GM23338 (cell line): ENCODE results near the gene NPR2. TPM values are rescaled to one million over a fixed set of nuclear protein-coding genes. Genes with fewer than 3 reads are reported as not detected.

Source experiments
- ATAC-seq: fragments of 200-7000 bp; cut with Tn5 transposase; 3 replicates; pipeline ENCODE4 v1.9.1; 2020
- DNase-seq: peaks from one replicate; pipeline ENCODE4 v3.0.0-alpha.2; 2015; ENCODE audit warnings: low spot score
- H2AFZ ChIP-seq: fragments of 200-600 bp; sonication (generic); 2 replicates; pipeline ENCODE4 v1.8.0; 2016; ENCODE audit warnings: antibody characterized with exemption, mild to moderate bottlenecking, moderate library complexity
- H3F3A ChIP-seq: fragments of 200-600 bp; sonication (generic); replicated peaks from 2 replicates; pipeline ENCODE4 v1.8.0; 2017; ENCODE audit warnings: antibody characterized with exemption, mixed run types, low read depth
- H3K27ac ChIP-seq: fragments of 200-600 bp; sonication (generic); 2 replicates; pipeline ENCODE4 v1.6.1; 2016; ENCODE audit warnings: low read depth
- H3K27me3 ChIP-seq: fragments of 200-600 bp; sonication (generic); 2 replicates; pipeline ENCODE4 v1.8.0; 2016; ENCODE audit warnings: mild to moderate bottlenecking, mixed run types, moderate library complexity; ENCODE audit not compliant: insufficient read depth
- H3K36me3 ChIP-seq: fragments of 200-600 bp; sonication (generic); 2 replicates; pipeline ENCODE4 v1.8.0; 2016; ENCODE audit warnings: mild to moderate bottlenecking; ENCODE audit not compliant: insufficient read depth
- H3K4me1 ChIP-seq: fragments of 200-600 bp; sonication (generic); 2 replicates; pipeline ENCODE4 v1.8.0; 2016; ENCODE audit warnings: mild to moderate bottlenecking, moderate library complexity; ENCODE audit not compliant: insufficient read depth
- H3K4me2 ChIP-seq: fragments of 200-600 bp; sonication (generic); 2 replicates; pipeline ENCODE4 v1.7.1; 2017; ENCODE audit warnings: mixed run types
- H3K4me3 ChIP-seq: fragments of 200-600 bp; sonication (generic); 2 replicates; pipeline ENCODE4 v1.6.1; 2016; ENCODE audit warnings: mixed run types
- H3K79me2 ChIP-seq: fragments of 200-600 bp; sonication (generic); replicated peaks from 2 replicates; pipeline ENCODE4 v1.8.0; 2017; ENCODE audit warnings: mild to moderate bottlenecking; ENCODE audit not compliant: insufficient read depth
- H3K9me2 ChIP-seq: fragments of 200-600 bp; sonication (generic); 2 replicates; pipeline ENCODE4 v1.8.0; 2017; ENCODE audit not compliant: insufficient read depth
- H4K20me1 ChIP-seq: fragments of 200-600 bp; sonication (generic); replicated peaks from 2 replicates; pipeline ENCODE4 v1.8.0; 2017; ENCODE audit warnings: mild to moderate bottlenecking; ENCODE audit not compliant: insufficient read depth
- H3K27ac Mint-ChIP-seq: 2 replicates; pipeline ENCODE4 v1.8.0; 2020; ENCODE audit warnings: inconsistent platforms, mild to moderate bottlenecking, moderate library complexity, mixed read lengths
- H3K27me3 Mint-ChIP-seq: 3 replicates; pipeline ENCODE4 v1.8.0; 2022; ENCODE audit warnings: low read depth, mild to moderate bottlenecking, moderate library complexity, mixed read lengths, inconsistent platforms; ENCODE audit not compliant: insufficient read depth, poor library complexity
- H3K36me3 Mint-ChIP-seq: 3 replicates; pipeline ENCODE4 v1.8.0; 2021; ENCODE audit warnings: low read depth, mild to moderate bottlenecking, inconsistent platforms, moderate library complexity, mixed read lengths
- H3K4me1 Mint-ChIP-seq: 3 replicates; pipeline ENCODE4 v1.8.0; 2020; ENCODE audit warnings: mild to moderate bottlenecking, inconsistent platforms, mixed read lengths
- H3K4me3 Mint-ChIP-seq: 3 replicates; pipeline ENCODE4 v1.8.0; 2021; ENCODE audit warnings: moderate library complexity, mild to moderate bottlenecking, inconsistent platforms, mixed read lengths
- H3K9me3 Mint-ChIP-seq: 3 replicates; pipeline ENCODE4 v1.8.0; 2020; ENCODE audit warnings: moderate library complexity, mild to moderate bottlenecking, inconsistent platforms, mixed read lengths
- CREB1 ChIP-seq: fragments of 250-450 bp; sonication (Bioruptor Pico); IDR thresholded peaks from 2 replicates; pipeline ENCODE4 v1.5.0; 2020; ENCODE audit warnings: low read depth, mild to moderate bottlenecking, moderate library complexity
- EZH2 ChIP-seq: fragments of 200-600 bp; sonication (generic); IDR thresholded peaks from one replicate; pipeline ENCODE4 v1.8.0; 2017; ENCODE audit warnings: antibody characterized with exemption, mild to moderate bottlenecking, low read depth; ENCODE audit not compliant: unreplicated experiment
- EZH2phosphoT487 ChIP-seq: fragments of 200-600 bp; sonication (generic); IDR thresholded peaks from one replicate; pipeline ENCODE4 v1.8.1; 2018; ENCODE audit warnings: antibody characterized with exemption; ENCODE audit not compliant: unreplicated experiment
- JUNB ChIP-seq: IDR thresholded peaks from one replicate; pipeline ENCODE4 v1.6.1; 2016; ENCODE audit warnings: antibody characterized with exemption; ENCODE audit not compliant: unreplicated experiment
- NANOG ChIP-seq: IDR thresholded peaks from 2 replicates; pipeline ENCODE4 v1.6.1; 2016; ENCODE audit warnings: antibody characterized with exemption, borderline replicate concordance
- POLR2AphosphoS5 ChIP-seq: IDR thresholded peaks from 2 replicates; pipeline ENCODE4 v1.6.1; 2016; ENCODE audit warnings: antibody characterized with exemption, low read depth
- STAT1 ChIP-seq: IDR thresholded peaks from one replicate; pipeline ENCODE4 v1.6.1; 2016; ENCODE audit warnings: antibody characterized with exemption; ENCODE audit not compliant: unreplicated experiment
- polyA plus RNA-seq: library from polyadenylated mRNA; unstranded; fragments of >200 nt; fragmentation: Nextera tagmentation; extraction: Ambion mirVana; gene quantifications from 2 replicates; pipeline ENCODE4 v1.2.1, GENCODE V29; 2016
- total RNA-seq: library from RNA; depleted of rRNA; stranded (reverse); fragments of >200 nt; shearing (Covaris generic); gene quantifications from 2 replicates; pipeline ENCODE4 v1.2.3, GENCODE V29; 2014
- TF ChIP-seq, protein P1 (sequence below): IDR thresholded peaks from one replicate; pipeline ENCODE4 v1.6.1; 2018; ENCODE audit warnings: antibody characterized with exemption; ENCODE audit not compliant: unreplicated experiment
- TF ChIP-seq, protein P2 (sequence below): IDR thresholded peaks from 2 replicates; pipeline ENCODE4 v1.6.1; 2016; ENCODE audit warnings: antibody characterized with exemption
- TF ChIP-seq, protein P3 (sequence below): fragments of 250-450 bp; sonication (Bioruptor Pico); IDR thresholded peaks from 2 replicates; pipeline ENCODE4 v1.5.0; 2020; ENCODE audit warnings: mild to moderate bottlenecking, moderate library complexity

The NPR2 gene
- total and polyA plus RNA-seq, 2 experiments from 2014 or later: 9.0 to 14.4 TPM

DNA sequence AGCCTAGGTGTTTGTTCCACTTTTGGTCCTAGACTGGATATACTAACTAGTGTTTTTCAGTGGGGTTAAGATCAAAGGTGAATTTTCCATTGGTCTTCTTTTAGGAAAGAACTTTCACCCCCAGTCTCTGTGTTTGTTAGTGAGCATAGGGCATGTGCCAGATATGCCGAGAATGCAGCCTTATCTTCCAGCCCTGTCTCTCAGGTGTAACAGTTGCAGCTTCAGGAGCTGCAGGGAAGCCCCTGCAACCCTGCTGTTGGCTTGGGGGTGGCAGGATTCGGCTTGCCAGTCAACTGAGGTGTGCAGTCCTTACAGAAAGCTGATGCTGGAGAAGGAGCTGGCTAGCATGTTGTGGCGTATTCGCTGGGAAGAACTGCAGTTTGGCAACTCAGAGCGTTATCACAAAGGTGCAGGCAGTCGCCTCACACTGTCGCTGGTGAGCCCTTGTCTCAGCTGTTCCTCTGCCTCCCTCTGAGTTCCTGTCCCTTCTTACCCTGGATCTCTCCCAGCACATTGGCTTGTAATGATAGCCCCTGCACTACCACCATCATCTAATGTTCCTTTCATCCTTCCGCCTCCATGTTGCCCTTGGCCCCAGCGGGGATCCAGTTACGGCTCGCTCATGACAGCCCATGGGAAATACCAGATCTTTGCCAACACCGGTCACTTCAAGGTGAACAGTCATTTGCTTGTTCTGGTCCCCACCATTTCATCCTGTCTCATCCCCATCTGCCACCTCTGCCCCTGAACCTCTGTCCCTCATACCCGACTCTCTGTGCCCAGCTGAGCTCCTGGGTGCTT, 10.1 kb downstream of the NPR2 start (continued):
- TF ChIP-seq NANOG (no peak), POLR2AphosphoS5 (no peak), STAT1 (no peak), EZH2 (no peak), JUNB (no peak)
- TF ChIP-seq, protein P1, sequence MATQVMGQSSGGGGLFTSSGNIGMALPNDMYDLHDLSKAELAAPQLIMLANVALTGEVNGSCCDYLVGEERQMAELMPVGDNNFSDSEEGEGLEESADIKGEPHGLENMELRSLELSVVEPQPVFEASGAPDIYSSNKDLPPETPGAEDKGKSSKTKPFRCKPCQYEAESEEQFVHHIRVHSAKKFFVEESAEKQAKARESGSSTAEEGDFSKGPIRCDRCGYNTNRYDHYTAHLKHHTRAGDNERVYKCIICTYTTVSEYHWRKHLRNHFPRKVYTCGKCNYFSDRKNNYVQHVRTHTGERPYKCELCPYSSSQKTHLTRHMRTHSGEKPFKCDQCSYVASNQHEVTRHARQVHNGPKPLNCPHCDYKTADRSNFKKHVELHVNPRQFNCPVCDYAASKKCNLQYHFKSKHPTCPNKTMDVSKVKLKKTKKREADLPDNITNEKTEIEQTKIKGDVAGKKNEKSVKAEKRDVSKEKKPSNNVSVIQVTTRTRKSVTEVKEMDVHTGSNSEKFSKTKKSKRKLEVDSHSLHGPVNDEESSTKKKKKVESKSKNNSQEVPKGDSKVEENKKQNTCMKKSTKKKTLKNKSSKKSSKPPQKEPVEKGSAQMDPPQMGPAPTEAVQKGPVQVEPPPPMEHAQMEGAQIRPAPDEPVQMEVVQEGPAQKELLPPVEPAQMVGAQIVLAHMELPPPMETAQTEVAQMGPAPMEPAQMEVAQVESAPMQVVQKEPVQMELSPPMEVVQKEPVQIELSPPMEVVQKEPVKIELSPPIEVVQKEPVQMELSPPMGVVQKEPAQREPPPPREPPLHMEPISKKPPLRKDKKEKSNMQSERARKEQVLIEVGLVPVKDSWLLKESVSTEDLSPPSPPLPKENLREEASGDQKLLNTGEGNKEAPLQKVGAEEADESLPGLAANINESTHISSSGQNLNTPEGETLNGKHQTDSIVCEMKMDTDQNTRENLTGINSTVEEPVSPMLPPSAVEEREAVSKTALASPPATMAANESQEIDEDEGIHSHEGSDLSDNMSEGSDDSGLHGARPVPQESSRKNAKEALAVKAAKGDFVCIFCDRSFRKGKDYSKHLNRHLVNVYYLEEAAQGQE: no peak
- TF ChIP-seq, protein P2, sequence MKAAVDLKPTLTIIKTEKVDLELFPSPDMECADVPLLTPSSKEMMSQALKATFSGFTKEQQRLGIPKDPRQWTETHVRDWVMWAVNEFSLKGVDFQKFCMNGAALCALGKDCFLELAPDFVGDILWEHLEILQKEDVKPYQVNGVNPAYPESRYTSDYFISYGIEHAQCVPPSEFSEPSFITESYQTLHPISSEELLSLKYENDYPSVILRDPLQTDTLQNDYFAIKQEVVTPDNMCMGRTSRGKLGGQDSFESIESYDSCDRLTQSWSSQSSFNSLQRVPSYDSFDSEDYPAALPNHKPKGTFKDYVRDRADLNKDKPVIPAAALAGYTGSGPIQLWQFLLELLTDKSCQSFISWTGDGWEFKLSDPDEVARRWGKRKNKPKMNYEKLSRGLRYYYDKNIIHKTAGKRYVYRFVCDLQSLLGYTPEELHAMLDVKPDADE: no peak

DNA sequence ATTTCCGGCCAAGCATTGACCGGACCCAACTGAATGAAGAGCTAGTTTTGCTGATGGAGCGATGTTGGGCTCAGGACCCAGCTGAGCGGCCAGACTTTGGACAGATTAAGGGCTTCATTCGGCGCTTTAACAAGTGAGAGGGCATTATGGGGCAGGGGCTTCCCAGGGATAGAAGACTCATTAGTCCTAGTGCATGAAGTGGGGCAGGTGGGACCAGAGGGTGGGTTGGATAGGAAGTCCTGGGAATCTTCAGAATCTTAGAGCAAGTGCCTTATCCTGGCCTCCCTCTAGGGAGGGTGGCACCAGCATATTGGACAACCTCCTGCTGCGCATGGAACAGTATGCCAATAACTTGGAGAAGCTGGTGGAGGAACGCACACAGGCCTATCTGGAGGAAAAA, 14.7 kb downstream of the NPR2 start:
- Histone ChIP-seq H3K4me1 (no peaks in the 10 kb centered on the region), H3K4me3 (no peak overlapping the region), H2AFZ (no peak overlapping the region), H3K27me3 (no peaks in the 10 kb centered on the region), H3K36me3 (0 out of 2 replicates have a peak, but pooled peaks cover 7% of the 10 kb centered on the region), H4K20me1 (no peaks in the 10 kb centered on the region), H3K79me2 (no peaks in the 10 kb centered on the region), H3F3A (no peaks in the 10 kb centered on the region), H3K4me2 (no peak overlapping the region), H3K9me2 (no peaks in the 10 kb centered on the region), H3K27ac (no peak overlapping the region)
- Mint-ChIP-seq H3K4me1 (no peaks in the 10 kb centered on the region), H3K27ac (no peak overlapping the region), H3K36me3 (peaks cover 6% of the 10 kb centered on the region; the same call in 2 of the 3 replicates), H3K4me3 (no peak overlapping the region), H3K9me3 (no peaks in the 10 kb centered on the region), H3K27me3 (peaks cover 3% of the 10 kb centered on the region)
- no peak for ATAC-seq
- no peak for DNase-seq
- no peak for TF ChIP-seq EZH2phosphoT487
- TF ChIP-seq POLR2AphosphoS5: no peak
- TF ChIP-seq, protein P2: no peak
- no peak for TF ChIP-seq CREB1
- TF ChIP-seq JUNB: no peak
- TF ChIP-seq, protein P3, sequence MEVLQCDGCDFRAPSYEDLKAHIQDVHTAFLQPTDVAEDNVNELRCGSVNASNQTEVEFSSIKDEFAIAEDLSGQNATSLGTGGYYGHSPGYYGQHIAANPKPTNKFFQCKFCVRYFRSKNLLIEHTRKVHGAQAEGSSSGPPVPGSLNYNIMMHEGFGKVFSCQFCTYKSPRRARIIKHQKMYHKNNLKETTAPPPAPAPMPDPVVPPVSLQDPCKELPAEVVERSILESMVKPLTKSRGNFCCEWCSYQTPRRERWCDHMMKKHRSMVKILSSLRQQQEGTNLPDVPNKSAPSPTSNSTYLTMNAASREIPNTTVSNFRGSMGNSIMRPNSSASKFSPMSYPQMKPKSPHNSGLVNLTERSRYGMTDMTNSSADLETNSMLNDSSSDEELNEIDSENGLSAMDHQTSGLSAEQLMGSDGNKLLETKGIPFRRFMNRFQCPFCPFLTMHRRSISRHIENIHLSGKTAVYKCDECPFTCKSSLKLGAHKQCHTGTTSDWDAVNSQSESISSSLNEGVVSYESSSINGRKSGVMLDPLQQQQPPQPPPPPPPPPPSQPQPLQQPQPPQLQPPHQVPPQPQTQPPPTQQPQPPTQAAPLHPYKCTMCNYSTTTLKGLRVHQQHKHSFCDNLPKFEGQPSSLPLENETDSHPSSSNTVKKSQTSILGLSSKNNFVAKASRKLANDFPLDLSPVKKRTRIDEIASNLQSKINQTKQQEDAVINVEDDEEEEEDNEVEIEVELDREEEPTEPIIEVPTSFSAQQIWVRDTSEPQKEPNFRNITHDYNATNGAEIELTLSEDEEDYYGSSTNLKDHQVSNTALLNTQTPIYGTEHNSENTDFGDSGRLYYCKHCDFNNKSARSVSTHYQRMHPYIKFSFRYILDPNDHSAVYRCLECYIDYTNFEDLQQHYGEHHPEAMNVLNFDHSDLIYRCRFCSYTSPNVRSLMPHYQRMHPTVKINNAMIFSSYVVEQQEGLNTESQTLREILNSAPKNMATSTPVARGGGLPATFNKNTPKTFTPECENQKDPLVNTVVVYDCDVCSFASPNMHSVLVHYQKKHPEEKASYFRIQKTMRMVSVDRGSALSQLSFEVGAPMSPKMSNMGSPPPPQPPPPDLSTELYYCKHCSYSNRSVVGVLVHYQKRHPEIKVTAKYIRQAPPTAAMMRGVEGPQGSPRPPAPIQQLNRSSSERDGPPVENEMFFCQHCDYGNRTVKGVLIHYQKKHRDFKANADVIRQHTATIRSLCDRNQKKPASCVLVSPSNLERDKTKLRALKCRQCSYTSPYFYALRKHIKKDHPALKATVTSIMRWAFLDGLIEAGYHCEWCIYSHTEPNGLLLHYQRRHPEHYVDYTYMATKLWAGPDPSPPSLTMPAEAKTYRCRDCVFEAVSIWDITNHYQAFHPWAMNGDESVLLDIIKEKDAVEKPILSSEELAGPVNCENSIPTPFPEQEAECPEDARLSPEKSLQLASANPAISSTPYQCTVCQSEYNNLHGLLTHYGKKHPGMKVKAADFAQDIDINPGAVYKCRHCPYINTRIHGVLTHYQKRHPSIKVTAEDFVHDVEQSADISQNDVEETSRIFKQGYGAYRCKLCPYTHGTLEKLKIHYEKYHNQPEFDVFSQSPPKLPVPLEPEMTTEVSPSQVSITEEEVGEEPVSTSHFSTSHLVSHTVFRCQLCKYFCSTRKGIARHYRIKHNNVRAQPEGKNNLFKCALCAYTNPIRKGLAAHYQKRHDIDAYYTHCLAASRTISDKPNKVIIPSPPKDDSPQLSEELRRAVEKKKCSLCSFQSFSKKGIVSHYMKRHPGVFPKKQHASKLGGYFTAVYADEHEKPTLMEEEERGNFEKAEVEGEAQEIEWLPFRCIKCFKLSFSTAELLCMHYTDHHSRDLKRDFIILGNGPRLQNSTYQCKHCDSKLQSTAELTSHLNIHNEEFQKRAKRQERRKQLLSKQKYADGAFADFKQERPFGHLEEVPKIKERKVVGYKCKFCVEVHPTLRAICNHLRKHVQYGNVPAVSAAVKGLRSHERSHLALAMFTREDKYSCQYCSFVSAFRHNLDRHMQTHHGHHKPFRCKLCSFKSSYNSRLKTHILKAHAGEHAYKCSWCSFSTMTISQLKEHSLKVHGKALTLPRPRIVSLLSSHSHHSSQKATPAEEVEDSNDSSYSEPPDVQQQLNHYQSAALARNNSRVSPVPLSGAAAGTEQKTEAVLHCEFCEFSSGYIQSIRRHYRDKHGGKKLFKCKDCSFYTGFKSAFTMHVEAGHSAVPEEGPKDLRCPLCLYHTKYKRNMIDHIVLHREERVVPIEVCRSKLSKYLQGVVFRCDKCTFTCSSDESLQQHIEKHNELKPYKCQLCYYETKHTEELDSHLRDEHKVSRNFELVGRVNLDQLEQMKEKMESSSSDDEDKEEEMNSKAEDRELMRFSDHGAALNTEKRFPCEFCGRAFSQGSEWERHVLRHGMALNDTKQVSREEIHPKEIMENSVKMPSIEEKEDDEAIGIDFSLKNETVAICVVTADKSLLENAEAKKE (CRISPR knock-in tag): no peak
